GM23338 (cell line): ENCODE measurements around the gene NDUFS6. TPM values are rescaled to one million over a fixed set of nuclear protein-coding genes. Genes with fewer than 3 reads are reported as not detected.

ENCODE experiments used
- ATAC-seq: fragments of 200-7000 bp; cut with Tn5 transposase; 3 replicates; pipeline ENCODE4 v1.9.1; 2020
- DNase-seq: peaks from one replicate; pipeline ENCODE4 v3.0.0-alpha.2; 2015; ENCODE audit warnings: low spot score
- H2AFZ ChIP-seq: fragments of 200-600 bp; sonication (generic); 2 replicates; pipeline ENCODE4 v1.8.0; 2016; ENCODE audit warnings: antibody characterized with exemption, mild to moderate bottlenecking, moderate library complexity
- H3F3A ChIP-seq: fragments of 200-600 bp; sonication (generic); replicated peaks from 2 replicates; pipeline ENCODE4 v1.8.0; 2017; ENCODE audit warnings: antibody characterized with exemption, mixed run types, low read depth
- H3K27ac ChIP-seq: fragments of 200-600 bp; sonication (generic); 2 replicates; pipeline ENCODE4 v1.6.1; 2016; ENCODE audit warnings: low read depth
- H3K27me3 ChIP-seq: fragments of 200-600 bp; sonication (generic); 2 replicates; pipeline ENCODE4 v1.8.0; 2016; ENCODE audit warnings: mild to moderate bottlenecking, mixed run types, moderate library complexity; ENCODE audit not compliant: insufficient read depth
- H3K36me3 ChIP-seq: fragments of 200-600 bp; sonication (generic); 2 replicates; pipeline ENCODE4 v1.8.0; 2016; ENCODE audit warnings: mild to moderate bottlenecking; ENCODE audit not compliant: insufficient read depth
- H3K4me1 ChIP-seq: fragments of 200-600 bp; sonication (generic); 2 replicates; pipeline ENCODE4 v1.8.0; 2016; ENCODE audit warnings: mild to moderate bottlenecking, moderate library complexity; ENCODE audit not compliant: insufficient read depth
- H3K4me2 ChIP-seq: fragments of 200-600 bp; sonication (generic); 2 replicates; pipeline ENCODE4 v1.7.1; 2017; ENCODE audit warnings: mixed run types
- H3K4me3 ChIP-seq: fragments of 200-600 bp; sonication (generic); 2 replicates; pipeline ENCODE4 v1.6.1; 2016; ENCODE audit warnings: mixed run types
- H3K79me2 ChIP-seq: fragments of 200-600 bp; sonication (generic); replicated peaks from 2 replicates; pipeline ENCODE4 v1.8.0; 2017; ENCODE audit warnings: mild to moderate bottlenecking; ENCODE audit not compliant: insufficient read depth
- H3K9me2 ChIP-seq: fragments of 200-600 bp; sonication (generic); 2 replicates; pipeline ENCODE4 v1.8.0; 2017; ENCODE audit not compliant: insufficient read depth
- H4K20me1 ChIP-seq: fragments of 200-600 bp; sonication (generic); replicated peaks from 2 replicates; pipeline ENCODE4 v1.8.0; 2017; ENCODE audit warnings: mild to moderate bottlenecking; ENCODE audit not compliant: insufficient read depth
- H3K27ac Mint-ChIP-seq: 2 replicates; pipeline ENCODE4 v1.8.0; 2020; ENCODE audit warnings: inconsistent platforms, mild to moderate bottlenecking, moderate library complexity, mixed read lengths
- H3K27me3 Mint-ChIP-seq: 3 replicates; pipeline ENCODE4 v1.8.0; 2022; ENCODE audit warnings: low read depth, mild to moderate bottlenecking, moderate library complexity, mixed read lengths, inconsistent platforms; ENCODE audit not compliant: insufficient read depth, poor library complexity
- H3K36me3 Mint-ChIP-seq: 3 replicates; pipeline ENCODE4 v1.8.0; 2021; ENCODE audit warnings: low read depth, mild to moderate bottlenecking, inconsistent platforms, moderate library complexity, mixed read lengths
- H3K4me1 Mint-ChIP-seq: 3 replicates; pipeline ENCODE4 v1.8.0; 2020; ENCODE audit warnings: mild to moderate bottlenecking, inconsistent platforms, mixed read lengths
- H3K4me3 Mint-ChIP-seq: 3 replicates; pipeline ENCODE4 v1.8.0; 2021; ENCODE audit warnings: moderate library complexity, mild to moderate bottlenecking, inconsistent platforms, mixed read lengths
- H3K9me3 Mint-ChIP-seq: 3 replicates; pipeline ENCODE4 v1.8.0; 2020; ENCODE audit warnings: moderate library complexity, mild to moderate bottlenecking, inconsistent platforms, mixed read lengths
- CREB1 ChIP-seq: fragments of 250-450 bp; sonication (Bioruptor Pico); IDR thresholded peaks from 2 replicates; pipeline ENCODE4 v1.5.0; 2020; ENCODE audit warnings: low read depth, mild to moderate bottlenecking, moderate library complexity
- CTCF ChIP-seq, 2 experiments: fragments of 200-600 bp in 1 of 2; sonication (generic) in 1 of 2; conservative IDR thresholded peaks; 2 replicates each; pipeline versions ENCODE4 v1.5.1 to v1.6.1; 2016 to 2017; ENCODE audit warnings: antibody characterized with exemption in 2 of 2, low read depth in 2 of 2, mild to moderate bottlenecking in 2 of 2, moderate library complexity in 1 of 2
- ETS1 ChIP-seq: IDR thresholded peaks from 2 replicates; pipeline ENCODE4 v1.6.1; 2016; ENCODE audit warnings: antibody characterized with exemption
- EZH2 ChIP-seq: fragments of 200-600 bp; sonication (generic); IDR thresholded peaks from one replicate; pipeline ENCODE4 v1.8.0; 2017; ENCODE audit warnings: antibody characterized with exemption, mild to moderate bottlenecking, low read depth; ENCODE audit not compliant: unreplicated experiment
- EZH2phosphoT487 ChIP-seq: fragments of 200-600 bp; sonication (generic); IDR thresholded peaks from one replicate; pipeline ENCODE4 v1.8.1; 2018; ENCODE audit warnings: antibody characterized with exemption; ENCODE audit not compliant: unreplicated experiment
- JUNB ChIP-seq: IDR thresholded peaks from one replicate; pipeline ENCODE4 v1.6.1; 2016; ENCODE audit warnings: antibody characterized with exemption; ENCODE audit not compliant: unreplicated experiment
- NANOG ChIP-seq: IDR thresholded peaks from 2 replicates; pipeline ENCODE4 v1.6.1; 2016; ENCODE audit warnings: antibody characterized with exemption, borderline replicate concordance
- POLR2AphosphoS5 ChIP-seq: IDR thresholded peaks from 2 replicates; pipeline ENCODE4 v1.6.1; 2016; ENCODE audit warnings: antibody characterized with exemption, low read depth
- REST ChIP-seq: IDR thresholded peaks from one replicate; pipeline ENCODE4 v1.6.1; 2018; ENCODE audit warnings: antibody characterized with exemption; ENCODE audit not compliant: unreplicated experiment
- STAT1 ChIP-seq: IDR thresholded peaks from one replicate; pipeline ENCODE4 v1.6.1; 2016; ENCODE audit warnings: antibody characterized with exemption; ENCODE audit not compliant: unreplicated experiment
- ZNF114 ChIP-seq: fragments of 250-450 bp; sonication (Bioruptor Pico); IDR thresholded peaks from 2 replicates; pipeline ENCODE4 v1.5.0; 2020; ENCODE audit warnings: mild to moderate bottlenecking, moderate library complexity
- ZNF331 ChIP-seq: fragments of 250-450 bp; sonication (Bioruptor Pico); IDR thresholded peaks from 2 replicates; pipeline ENCODE4 v1.5.0; 2020; ENCODE audit warnings: low read depth, mild to moderate bottlenecking, moderate library complexity
- ZNF462 ChIP-seq: fragments of 250-450 bp; sonication (Bioruptor Pico); IDR thresholded peaks from 2 replicates; pipeline ENCODE4 v1.5.0; 2020; ENCODE audit warnings: mild to moderate bottlenecking, moderate library complexity
- polyA plus RNA-seq: library from polyadenylated mRNA; unstranded; fragments of >200 nt; fragmentation: Nextera tagmentation; extraction: Ambion mirVana; gene quantifications from 2 replicates; pipeline ENCODE4 v1.2.1, GENCODE V29; 2016
- total RNA-seq: library from RNA; depleted of rRNA; stranded (reverse); fragments of >200 nt; shearing (Covaris generic); gene quantifications from 2 replicates; pipeline ENCODE4 v1.2.3, GENCODE V29; 2014

NDUFS6 gene
- total and polyA plus RNA-seq, 2 experiments from 2014 or later, result 94.8 to 289 TPM

- peaks cover 12% of the 10 kb centered on the region; the same call in 2 of the 3 replicates for H3K4me1 Mint-ChIP-seq
Observed at GRCh38 chr5:1842004-1842819, 41.0 kb downstream of the NDUFS6 start.

More at GRCh38 chr5:1842004-1842819, 41.0 kb downstream of the NDUFS6 start:
- no peak overlapping the region for H2AFZ ChIP-seq
- H3F3A ChIP-seq, result no peaks in the 10 kb centered on the region
- no peaks in the 10 kb centered on the region for H3K9me3 Mint-ChIP-seq
- peaks cover 7% of the 10 kb centered on the region for H3K27me3 Mint-ChIP-seq
- H3K36me3 Mint-ChIP-seq, result no peaks in the 10 kb centered on the region
- H3K4me3 Mint-ChIP-seq, result no peak overlapping the region
- TF ChIP-seq ZNF462 (CRISPR knock-in tag), result no peak
- TF ChIP-seq STAT1, result no peak
- no peak for TF ChIP-seq CTCF (conservative IDR thresholded peaks at IDR 0.05; ENCODE audit: low read depth in 2 of 2)
- no peak for TF ChIP-seq CREB1
- no peak for TF ChIP-seq JUNB
- TF ChIP-seq ZNF331, result no peak
- TF ChIP-seq REST, result no peak
- TF ChIP-seq EZH2, result no peak
- TF ChIP-seq POLR2AphosphoS5, result no peak
- TF ChIP-seq ETS1, result no peak
- TF ChIP-seq ZNF114, result no peak
- TF ChIP-seq NANOG, result no peak
- no peak for TF ChIP-seq EZH2phosphoT487
- H3K27ac Mint-ChIP-seq, result no peak overlapping the region
- ATAC-seq (no peak), DNase-seq (no peak)
- H3K4me3 ChIP-seq, result no peak overlapping the region
- H3K4me2 ChIP-seq, result no peak overlapping the region
- H3K9me2 ChIP-seq, result 0 out of 2 replicates have a peak, but pooled peaks cover 3% of the 10 kb centered on the region
- H3K27ac ChIP-seq, result no peak overlapping the region
- H4K20me1 ChIP-seq, result no peaks in the 10 kb centered on the region
- no peaks in the 10 kb centered on the region for H3K27me3 ChIP-seq
- no peaks in the 10 kb centered on the region for H3K36me3 ChIP-seq
- no peaks in the 10 kb centered on the region for H3K4me1 ChIP-seq
- H3K79me2 ChIP-seq, result no peaks in the 10 kb centered on the region
